HEK293T (cell line): ENCODE data around the gene TXNL1.
"Not testable (repeated sequence)": the region's sequence is repeated elsewhere in the genome, so short reads cannot be mapped to it uniquely, and the experiment has no call there.

Source experiments
- ARNT ChIP-seq: fragments of 450-650 bp; IDR thresholded peaks from 2 replicates; pipeline ENCODE4 v1.6.1; 2017; ENCODE audit warnings: mild to moderate bottlenecking
- BHLHE40 ChIP-seq: fragments of 450-650 bp; IDR thresholded peaks from 2 replicates; pipeline ENCODE4 v1.6.1; 2016; ENCODE audit warnings: mild to moderate bottlenecking, moderate library complexity, borderline replicate concordance
- ELF4 ChIP-seq: fragments of 450-650 bp; IDR thresholded peaks from 2 replicates; pipeline ENCODE4 v1.6.1; 2017; ENCODE audit warnings: antibody characterized with exemption
- FOXK2 ChIP-seq: fragments of 450-650 bp; IDR thresholded peaks from 2 replicates; pipeline ENCODE4 v1.6.1; 2016; ENCODE audit warnings: mild to moderate bottlenecking
- LEF1 ChIP-seq: fragments of 450-650 bp; IDR thresholded peaks from 2 replicates; pipeline ENCODE4 v1.6.1; 2017; ENCODE audit warnings: mild to moderate bottlenecking, borderline replicate concordance
- NFRKB ChIP-seq: fragments of 450-650 bp; IDR thresholded peaks from 2 replicates; pipeline ENCODE4 v1.6.1; 2016; ENCODE audit warnings: mild to moderate bottlenecking, moderate library complexity
- PKNOX1 ChIP-seq: fragments of 450-650 bp; IDR thresholded peaks from 2 replicates; pipeline ENCODE4 v1.6.1; 2016
- SP1 ChIP-seq: fragments of 450-650 bp; IDR thresholded peaks from 2 replicates; pipeline ENCODE4 v1.6.1; 2017
- SUZ12 ChIP-seq: fragments of 450-650 bp; IDR thresholded peaks from 2 replicates; pipeline ENCODE4 v1.6.1; 2016; ENCODE audit warnings: mild to moderate bottlenecking

GRCh38 chr18:56654280-56654679, 15.9 kb upstream of the TXNL1 start:
- TF ChIP-seq FOXK2, NFRKB, BHLHE40, ARNT, SUZ12, SP1, PKNOX1, LEF1, ELF4: not testable (repeated sequence)
